SH-SY5Y (cell line): ENCODE data around the gene ARHGEF37.

Experiments
- GATA2 ChIP-seq: IDR thresholded peaks from 2 replicates; pipeline ENCODE4 v1.6.1; 2011; ENCODE audit warnings: mild to moderate bottlenecking, low read depth, low read length
- GATA3 ChIP-seq: IDR thresholded peaks from 2 replicates; pipeline ENCODE4 v1.6.1; 2011; ENCODE audit warnings: low read depth, mild to moderate bottlenecking, low read length, moderate library complexity

GRCh38 chr5:149581931-149582768 lies 852 bp downstream of the ARHGEF37 start:
- no peak for TF ChIP-seq GATA3
- no peak for TF ChIP-seq GATA2
